Activated CD4-positive, alpha-beta memory T cell treated with anti-CD3 and anti-CD28 coated beads for 36 hours (primary cell): ENCODE results near the gene SCAF8. TPM values are rescaled to one million over a fixed set of nuclear protein-coding genes. Genes with fewer than 3 reads are reported as not detected.
"Not testable (repeated sequence)": the region's sequence is repeated elsewhere in the genome, so short reads cannot be mapped to it uniquely, and the experiment has no call there.

Source experiments
- CTCF ChIA-PET: fragments of 350-600 bp; sonication (Branson Sonifier 250); formaldehyde crosslinking; loops from one replicate; lab custom pipeline; 2021; ENCODE audit warnings: antibody characterized with exemption, inconsistent platforms; lab: Charles Lee
- POLR2A ChIA-PET: fragments of 350-600 bp; sonication (Branson Sonifier 250); formaldehyde crosslinking; loops from one replicate; lab custom pipeline; 2021; ENCODE audit warnings: antibody characterized with exemption; lab: Charles Lee
- DNase-seq: peaks from one replicate; pipeline ENCODE4 v3.0.0-alpha.2; 2020
- H3K27ac Mint-ChIP-seq: one replicate; pipeline ENCODE4 v1.8.0; 2021; ENCODE audit warnings: mixed read lengths
- H3K27me3 Mint-ChIP-seq: one replicate; pipeline ENCODE4 v1.8.0; 2021; ENCODE audit warnings: mixed read lengths
- H3K36me3 Mint-ChIP-seq: one replicate; pipeline ENCODE4 v1.8.0; 2021; ENCODE audit warnings: mixed read lengths
- H3K4me1 Mint-ChIP-seq: one replicate; pipeline ENCODE4 v1.8.0; 2021; ENCODE audit warnings: low read depth, mixed read lengths
- H3K4me3 Mint-ChIP-seq: one replicate; pipeline ENCODE4 v1.8.0; 2021; ENCODE audit warnings: mild to moderate bottlenecking, mixed read lengths
- H3K9me3 Mint-ChIP-seq: one replicate; pipeline ENCODE4 v1.8.0; 2021; ENCODE audit warnings: mixed read lengths
- intact Hi-C: fragments of 100-400 bp; cut with micrococcal nuclease; formaldehyde crosslinking; loops from one replicate; pipeline ENCODE4 v1.15.1; 2023
- total RNA-seq, 2 experiments: library from RNA; stranded (reverse); gene quantifications; one replicate each; pipeline ENCODE4 v1.2.3, GENCODE V29; 2021

SCAF8 gene
- total RNA-seq, 2 experiments from 2014 or later: 30.1 to 31.7 TPM

DNA sequence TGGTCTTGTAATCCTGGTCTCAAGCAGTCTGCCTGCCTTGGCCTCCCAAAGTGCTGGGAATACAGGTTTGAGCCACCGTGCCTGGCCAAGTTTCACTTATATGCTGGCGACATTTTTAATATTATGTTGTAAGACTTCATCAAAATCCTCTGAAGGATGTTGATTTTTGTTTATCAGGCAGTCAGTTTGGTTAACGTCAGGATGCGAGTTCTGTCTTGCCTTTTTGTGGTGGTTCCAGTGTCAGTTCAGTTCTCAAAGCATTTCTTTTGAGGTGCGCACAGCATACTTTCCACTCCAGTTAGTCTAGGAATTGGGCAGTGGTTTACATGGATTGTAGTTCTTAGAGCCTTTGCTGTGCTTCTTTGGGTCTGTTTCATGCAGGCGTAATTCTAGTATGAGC lies 24.9 kb downstream of the SCAF8 start:
- H3K4me1 Mint-ChIP-seq: peaks cover 57% of the 10 kb centered on the region
- H3K36me3 Mint-ChIP-seq: peaks cover 5% of the 10 kb centered on the region
- no peaks in the 10 kb centered on the region for H3K27me3 Mint-ChIP-seq
- H3K27ac Mint-ChIP-seq: no peak overlapping the region
- H3K9me3 Mint-ChIP-seq: no peaks in the 10 kb centered on the region
- ChIA-PET POLR2A (no interaction called here), CTCF (no interaction called here)
- DNase-seq: no peak
- intact Hi-C loops: no loop called here
- H3K4me3 Mint-ChIP-seq: no peak overlapping the region

DNA sequence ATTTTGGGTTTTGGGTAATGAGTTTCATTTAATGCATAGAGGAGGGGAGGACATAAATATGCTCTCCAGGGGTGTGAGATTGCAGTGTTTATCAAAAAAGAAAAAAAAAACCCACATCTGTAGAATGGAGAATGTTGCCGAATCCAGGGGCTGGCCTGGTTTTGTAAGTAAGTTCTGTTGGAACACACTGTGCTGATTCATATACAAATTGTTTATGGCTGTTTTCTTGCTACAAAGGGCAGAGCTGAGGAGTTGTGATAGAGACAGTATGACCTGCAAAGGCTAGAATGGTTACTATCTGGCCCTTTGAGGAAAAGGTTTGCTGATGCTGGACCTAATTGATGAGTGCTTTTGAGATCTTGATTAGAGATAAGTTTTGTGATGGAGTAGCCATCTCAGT lies 30.4 kb downstream of the SCAF8 start:
- intact Hi-C loops: no loop called here
- CTCF ChIA-PET: no interaction called here
- no peak overlapping the region for H3K27ac Mint-ChIP-seq

DNA sequence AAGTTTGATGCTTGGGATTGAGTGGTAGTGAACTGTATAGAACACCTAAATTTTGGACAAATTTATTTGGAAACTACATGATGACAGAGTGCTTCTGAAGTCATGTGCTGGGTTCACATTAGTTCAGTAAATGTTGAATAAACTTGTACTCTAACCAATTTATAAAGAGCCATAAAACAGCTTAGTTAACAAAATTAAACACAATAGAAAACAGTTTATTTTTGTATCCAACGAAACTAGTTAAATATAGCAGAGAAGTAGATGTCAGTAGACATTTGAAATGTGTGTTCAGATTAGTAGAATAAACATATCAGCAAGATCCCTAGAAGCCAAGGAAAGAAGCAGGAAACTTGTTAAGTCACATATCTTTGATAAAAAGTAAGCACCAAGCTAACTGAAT lies 32.1 kb downstream of the SCAF8 start:
- Mint-ChIP-seq H3K27ac (no peak overlapping the region), H3K9me3 (no peaks in the 10 kb centered on the region), H3K4me3 (no peak overlapping the region), H3K27me3 (no peaks in the 10 kb centered on the region), H3K36me3 (peaks cover 5% of the 10 kb centered on the region), H3K4me1 (peaks cover 72% of the 10 kb centered on the region)
- DNase-seq: no peak
- intact Hi-C loops: no loop called here
- ChIA-PET CTCF (no interaction called here), POLR2A (no interaction called here)

More for the DNA sequence above, 30.4 kb downstream of the SCAF8 start:
- Mint-ChIP-seq H3K4me3 (no peak overlapping the region), H3K4me1 (peaks cover 65% of the 10 kb centered on the region), H3K27me3 (no peaks in the 10 kb centered on the region), H3K36me3 (peaks cover 7% of the 10 kb centered on the region), H3K9me3 (no peaks in the 10 kb centered on the region)
- POLR2A ChIA-PET: no interaction called here
- no peak for DNase-seq

DNA sequence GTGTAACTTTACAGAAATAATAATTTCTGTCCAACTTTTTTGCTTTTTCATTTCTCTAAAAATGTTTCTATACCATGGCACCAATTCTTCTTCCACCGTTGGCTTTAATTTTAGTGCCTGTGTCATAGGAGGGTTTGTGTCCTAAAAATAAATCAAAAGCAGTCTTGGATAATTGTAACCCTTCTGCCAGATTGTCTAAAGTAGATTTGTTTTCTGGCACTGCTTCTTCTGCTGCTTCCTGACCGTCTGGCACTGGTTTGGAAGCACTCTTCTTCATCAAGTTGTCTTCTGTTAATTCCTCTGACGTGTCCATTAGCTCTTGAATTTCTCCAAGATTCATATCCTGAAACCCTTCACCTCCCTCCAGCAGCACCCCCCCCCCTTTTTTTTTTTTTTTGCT lies 33.1 kb downstream of the SCAF8 start:
- Mint-ChIP-seq H3K4me1 (peaks cover 76% of the 10 kb centered on the region), H3K27me3 (no peaks in the 10 kb centered on the region), H3K9me3 (no peaks in the 10 kb centered on the region), H3K27ac (no peak overlapping the region), H3K4me3 (no peak overlapping the region), H3K36me3 (peaks cover 5% of the 10 kb centered on the region)
- ChIA-PET CTCF (no interaction called here), POLR2A (no interaction called here)
- intact Hi-C loops: no loop called here
- DNase-seq: no peak

DNA sequence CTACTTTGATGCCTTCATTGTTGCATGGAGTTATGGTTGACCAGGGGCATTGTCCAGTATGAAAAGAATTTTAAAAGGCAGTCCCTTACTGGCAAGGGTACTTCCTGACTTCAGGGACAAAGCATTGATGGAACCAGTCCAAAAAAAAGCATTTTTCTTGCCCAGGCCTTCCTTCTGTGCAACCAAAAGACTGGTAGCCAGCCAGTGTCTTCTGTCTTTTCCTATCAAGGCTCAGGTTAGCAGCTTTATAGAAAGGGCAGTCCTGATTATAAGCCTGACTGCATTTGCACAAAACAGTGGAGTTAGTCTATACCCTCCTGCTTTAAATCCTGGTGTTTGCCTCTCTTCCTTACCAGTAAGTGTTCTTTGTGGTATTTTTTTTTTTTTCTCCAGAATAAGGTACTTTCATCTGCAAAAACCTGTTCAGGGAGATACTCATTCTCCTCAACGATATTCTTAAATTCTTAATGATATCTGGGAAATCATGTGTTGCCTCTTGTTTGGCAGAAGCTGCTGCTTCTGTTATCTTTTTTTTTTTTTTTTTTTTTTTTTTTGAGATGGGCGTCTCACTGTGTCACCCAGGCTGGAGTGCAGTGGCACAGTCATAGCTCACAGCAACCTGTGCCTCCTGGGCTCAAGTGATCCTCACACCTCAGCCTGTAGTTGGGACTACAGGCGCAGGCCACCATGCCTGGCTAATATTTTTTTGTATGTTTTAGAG lies 33.9 kb downstream of the SCAF8 start:
- intact Hi-C loops: no loop called here
- peaks cover 81% of the 10 kb centered on the region for H3K4me1 Mint-ChIP-seq
- peaks cover 8% of the 10 kb centered on the region for H3K36me3 Mint-ChIP-seq
- H3K4me3 Mint-ChIP-seq: no peak overlapping the region
- ChIA-PET CTCF (no interaction called here), POLR2A (no interaction called here)
- H3K27me3 Mint-ChIP-seq: no peaks in the 10 kb centered on the region
- H3K27ac Mint-ChIP-seq: no peak overlapping the region
- no peaks in the 10 kb centered on the region for H3K9me3 Mint-ChIP-seq
- no peak for DNase-seq

DNA sequence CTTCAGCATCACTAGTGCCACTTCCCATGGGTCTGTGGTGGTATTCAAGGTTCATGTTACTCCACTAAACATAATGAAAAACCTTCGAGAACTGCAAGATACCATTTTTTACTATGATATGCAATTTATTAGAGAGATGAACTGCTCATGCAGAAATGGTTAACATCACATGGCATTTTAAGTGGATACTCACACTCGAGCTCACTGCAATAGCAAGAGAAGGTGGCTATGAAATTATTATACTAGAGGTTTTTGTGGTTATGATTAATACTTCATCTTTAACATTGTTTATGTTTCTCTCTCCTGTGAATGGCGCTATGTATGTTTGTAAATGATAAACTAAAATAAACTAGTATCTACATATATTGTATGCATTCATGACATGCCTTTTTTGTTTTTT lies 35.1 kb downstream of the SCAF8 start:
- CTCF ChIA-PET: no interaction called here
- Mint-ChIP-seq H3K4me1 (peaks cover 79% of the 10 kb centered on the region), H3K27ac (no peak overlapping the region), H3K36me3 (peaks cover 8% of the 10 kb centered on the region), H3K9me3 (no peaks in the 10 kb centered on the region), H3K27me3 (no peaks in the 10 kb centered on the region), H3K4me3 (no peak overlapping the region)
- intact Hi-C loops: no loop called here
- POLR2A ChIA-PET: no interaction called here
- no peak for DNase-seq

DNA sequence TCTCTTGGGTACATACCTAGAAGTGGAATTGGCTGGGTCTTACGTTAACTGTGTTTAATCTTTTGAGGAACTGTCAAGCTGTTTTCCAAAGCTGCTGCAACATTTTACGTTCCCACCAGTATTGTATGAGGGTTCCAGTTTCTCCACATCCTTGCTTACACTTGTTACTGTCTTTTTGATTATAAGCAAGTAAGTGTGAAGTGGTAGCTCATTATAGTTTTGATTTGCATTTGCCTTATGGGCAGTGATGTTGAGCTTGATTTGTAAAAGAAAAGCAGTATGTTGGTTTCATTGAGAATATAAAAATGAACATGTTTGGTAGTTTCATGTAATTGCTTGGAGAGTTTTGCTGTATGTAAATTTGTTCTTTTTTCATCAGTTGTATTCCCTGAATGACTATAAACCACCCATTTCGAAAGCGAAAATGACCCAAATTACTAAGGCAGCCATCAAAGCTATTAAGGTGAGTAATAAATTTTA lies 40.4 kb downstream of the SCAF8 start:
- peaks cover 10% of the 10 kb centered on the region for H3K36me3 Mint-ChIP-seq
- no peak for DNase-seq
- H3K9me3 Mint-ChIP-seq: no peaks in the 10 kb centered on the region
- ChIA-PET POLR2A (interaction anchor here (0.6 to 1.4 kb wide), 4 partner anchors 19 to 277 kb away, joined by 3 to 9 read pairs (median 8); no protein-coding TSS in a partner anchor), CTCF (interaction anchor here (0.8 to 1.4 kb wide), 4 partner anchors 23 to 39 kb away, joined by 4 to 8 read pairs (median 4); no protein-coding TSS in a partner anchor)
- H3K27me3 Mint-ChIP-seq: no peaks in the 10 kb centered on the region
- H3K4me1 Mint-ChIP-seq: peaks cover 50% of the 10 kb centered on the region
- intact Hi-C loops: loop anchor here (1.0 to 2.0 kb wide), 3 partner anchors 27 to 39 kb away; no protein-coding TSS in a partner anchor
- H3K27ac Mint-ChIP-seq: peak overlapping the region; percentile 83
- H3K4me3 Mint-ChIP-seq: peak overlapping the region; percentile 48

DNA sequence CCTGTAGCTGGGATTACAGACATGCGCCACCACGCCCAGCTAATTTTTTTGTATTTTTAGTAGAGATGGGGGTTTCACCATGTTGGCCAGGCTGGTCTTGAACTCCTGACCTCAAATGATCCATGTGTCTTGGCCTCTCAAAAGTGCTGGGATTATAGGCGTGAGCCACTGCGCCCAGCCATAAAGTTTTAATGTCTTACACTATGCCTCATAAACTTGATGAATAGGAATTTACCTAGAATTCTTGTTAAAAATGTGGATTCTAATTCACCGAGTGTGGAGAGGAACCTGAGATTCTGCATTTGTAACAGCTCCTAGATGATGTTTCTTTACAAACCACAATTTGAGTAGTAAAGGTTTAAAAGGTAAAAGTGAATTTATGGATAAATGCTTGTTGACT lies 45.9 kb downstream of the SCAF8 start:
- CTCF ChIA-PET, H3K27ac Mint-ChIP-seq, H3K27me3 Mint-ChIP-seq, DNase-seq, H3K4me3 Mint-ChIP-seq, intact Hi-C loops, H3K9me3 Mint-ChIP-seq: not testable (repeated sequence)
- peaks cover 16% of the 10 kb centered on the region for H3K36me3 Mint-ChIP-seq
- H3K4me1 Mint-ChIP-seq: peaks cover 31% of the 10 kb centered on the region
- POLR2A ChIA-PET: interaction anchor here (0.6 kb wide), 1 partner anchor 30 kb away, joined by 3 read pairs; no protein-coding TSS in a partner anchor

DNA sequence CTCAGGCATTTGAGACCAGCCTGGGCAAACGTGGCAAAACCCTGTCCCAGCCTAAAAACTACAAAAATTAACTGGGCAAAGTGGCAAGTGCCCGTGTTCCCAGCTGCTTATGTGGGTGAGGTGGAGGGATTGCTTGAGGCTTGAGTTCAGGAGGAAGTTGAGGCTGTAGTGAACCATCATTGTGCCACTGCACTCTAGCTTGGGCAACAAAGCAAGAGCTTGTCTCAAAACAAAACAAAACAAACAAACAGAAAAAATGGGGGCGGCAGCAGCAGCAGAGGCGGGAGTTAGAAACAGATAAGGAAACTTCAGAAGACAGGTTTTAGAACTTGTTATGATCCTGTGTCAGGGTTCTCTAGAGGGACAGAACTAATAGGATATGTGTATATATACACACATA lies 49.0 kb downstream of the SCAF8 start:
- DNase-seq: no peak
- H3K4me3 Mint-ChIP-seq: no peak overlapping the region
- peaks cover 15% of the 10 kb centered on the region for H3K36me3 Mint-ChIP-seq
- intact Hi-C loops: no loop called here
- CTCF ChIA-PET: interaction anchor here (1.0 kb wide), 1 partner anchor 107 kb away, joined by 3 read pairs; no protein-coding TSS in a partner anchor
- no peaks in the 10 kb centered on the region for H3K9me3 Mint-ChIP-seq
- POLR2A ChIA-PET: no interaction called here
- H3K4me1 Mint-ChIP-seq: peaks cover 45% of the 10 kb centered on the region
- no peaks in the 10 kb centered on the region for H3K27me3 Mint-ChIP-seq
- H3K27ac Mint-ChIP-seq: no peak overlapping the region

DNA sequence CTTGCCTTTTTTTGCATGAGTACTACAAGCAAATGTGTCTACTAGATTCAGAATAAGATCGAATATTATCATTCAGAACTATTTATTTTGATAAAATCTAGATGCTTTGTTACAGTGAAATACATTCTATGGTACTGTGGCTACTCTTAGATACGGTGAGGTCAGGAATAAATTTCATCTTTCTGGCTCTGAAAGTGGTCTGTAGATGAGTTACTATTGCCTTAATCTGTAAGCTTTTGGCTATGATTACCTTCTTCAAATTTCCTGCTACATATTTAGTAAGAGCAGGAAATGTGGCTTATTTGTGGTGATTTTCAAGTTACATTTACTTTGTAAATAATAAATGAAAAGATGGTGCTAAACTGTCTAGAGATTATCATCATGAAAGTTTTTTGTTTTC lies 50.0 kb downstream of the SCAF8 start:
- ChIA-PET CTCF (interaction anchor here (1.8 kb wide), 1 partner anchor 108 kb away, joined by 6 read pairs; no protein-coding TSS in a partner anchor), POLR2A (no interaction called here)
- intact Hi-C loops: no loop called here
- Mint-ChIP-seq H3K4me3 (no peak overlapping the region), H3K27me3 (no peaks in the 10 kb centered on the region), H3K4me1 (peaks cover 47% of the 10 kb centered on the region), H3K9me3 (no peaks in the 10 kb centered on the region), H3K27ac (no peak overlapping the region), H3K36me3 (peaks cover 18% of the 10 kb centered on the region)
- DNase-seq: no peak

DNA sequence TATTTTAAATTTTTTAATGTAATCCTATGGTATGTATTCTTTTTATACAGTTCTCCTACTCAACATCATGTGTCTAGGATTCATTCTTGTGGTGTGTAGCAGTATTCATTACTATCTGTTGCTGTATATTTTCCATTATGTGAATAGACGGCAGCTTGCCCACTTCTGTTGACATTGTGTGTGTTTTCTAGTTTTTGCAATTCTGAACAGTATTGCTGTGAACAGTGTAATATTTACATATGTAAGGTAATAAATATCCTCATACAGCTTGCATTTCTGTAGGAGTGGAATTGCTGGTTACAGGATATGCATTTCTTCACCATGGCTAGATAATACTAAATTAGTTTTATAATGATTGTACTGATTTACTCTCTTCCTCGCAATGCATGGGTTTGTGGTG lies 51.9 kb downstream of the SCAF8 start:
- Mint-ChIP-seq H3K36me3 (peaks cover 18% of the 10 kb centered on the region), H3K27me3 (no peaks in the 10 kb centered on the region), H3K4me3 (no peak overlapping the region), H3K9me3 (no peaks in the 10 kb centered on the region), H3K4me1 (peaks cover 47% of the 10 kb centered on the region), H3K27ac (no peak overlapping the region)
- intact Hi-C loops: no loop called here
- DNase-seq: no peak
- ChIA-PET POLR2A (no interaction called here), CTCF (interaction anchor here (1.5 kb wide), 1 partner anchor 31 kb away, joined by 3 read pairs; no protein-coding TSS in a partner anchor)

DNA sequence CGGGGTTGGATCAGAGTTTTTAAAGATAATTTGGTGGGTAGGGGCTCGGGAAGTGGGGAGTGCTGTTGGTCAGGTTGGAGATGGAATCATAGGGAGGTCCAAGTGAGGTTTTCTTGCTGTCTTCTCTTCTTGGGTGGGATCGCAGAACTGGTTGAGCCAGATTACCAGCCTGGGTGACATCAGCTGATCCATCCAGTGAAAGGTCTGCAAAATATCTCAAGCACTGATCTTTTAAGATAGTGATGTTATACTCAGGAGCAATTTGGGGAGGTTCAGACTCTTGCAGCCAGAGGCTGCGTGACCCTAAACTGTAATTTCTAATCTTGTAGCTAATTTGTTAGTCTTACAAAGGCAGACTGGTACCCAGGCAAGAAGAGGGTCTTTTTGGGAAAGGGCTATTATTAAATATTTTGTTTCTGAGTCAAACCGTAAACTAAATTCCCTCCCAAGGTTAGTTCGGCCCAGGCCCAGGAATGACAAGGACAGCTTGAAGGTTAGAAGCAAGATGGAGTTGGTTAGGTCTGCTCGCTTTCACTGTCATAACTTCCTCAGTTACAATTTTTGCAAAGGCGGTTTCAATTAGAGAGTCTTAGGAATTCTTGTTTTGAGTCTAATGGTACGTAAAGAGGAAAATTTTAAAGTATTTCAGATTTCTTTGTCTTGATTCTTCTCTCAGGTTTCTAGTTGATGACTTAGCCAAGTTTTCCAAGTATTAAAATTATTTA lies 53.1 kb downstream of the SCAF8 start:
- intact Hi-C loops: no loop called here
- ChIA-PET POLR2A (no interaction called here), CTCF (no interaction called here)
- peaks cover 37% of the 10 kb centered on the region for H3K4me1 Mint-ChIP-seq
- H3K4me3 Mint-ChIP-seq: no peak overlapping the region
- H3K9me3 Mint-ChIP-seq: no peaks in the 10 kb centered on the region
- H3K27me3 Mint-ChIP-seq: no peaks in the 10 kb centered on the region
- DNase-seq: no peak
- peak overlapping the region; percentile 25 for H3K27ac Mint-ChIP-seq
- peaks cover 12% of the 10 kb centered on the region for H3K36me3 Mint-ChIP-seq
